HG03571 (cell line): ENCODE data around the gene CENPP.
"Not testable (repeated sequence)": the region's sequence is repeated elsewhere in the genome, so short reads cannot be mapped to it uniquely, and the experiment has no call there.

Experiments used
- ATAC-seq: cut with Tn5 transposase; IDR thresholded peaks from one replicate; pipeline ENCODE4 v1.9.1; 2021; ENCODE audit not compliant: unreplicated experiment

CENPP gene

GRCh38 chr9:92611621-92612285 lies 286.0 kb downstream of the CENPP start:
- ATAC-seq: no peak

GRCh38 chr9:92612292-92612691 lies 286.5 kb downstream of the CENPP start:
- no peak for ATAC-seq

GRCh38 chr9:92612816-92613215 lies 287.1 kb downstream of the CENPP start:
- ATAC-seq: no peak

- ATAC-seq: no peak
Observed at GRCh38 chr9:92613268-92614122, 287.7 kb downstream of the CENPP start.

GRCh38 chr9:92614123-92614510 lies 288.4 kb downstream of the CENPP start:
- ATAC-seq: no peak

GRCh38 chr9:92614763-92615461 lies 289.2 kb downstream of the CENPP start:
- ATAC-seq: no peak

GRCh38 chr9:92615790-92616189 lies 290.0 kb downstream of the CENPP start:
- ATAC-seq: no peak

- ATAC-seq: no peak
Observed at GRCh38 chr9:92616199-92616641, 290.5 kb downstream of the CENPP start.

- no peak for ATAC-seq
Observed at GRCh38 chr9:92616655-92617111, 290.9 kb downstream of the CENPP start.

- ATAC-seq: no peak
Observed at GRCh38 chr9:92617195-92617813, 291.6 kb downstream of the CENPP start.

GRCh38 chr9:92617951-92618510 lies 292.3 kb downstream of the CENPP start:
- no peak for ATAC-seq

- no peak for ATAC-seq
Observed at GRCh38 chr9:92618633-92619225, 293.0 kb downstream of the CENPP start.

GRCh38 chr9:92619601-92620300 lies 294.0 kb downstream of the CENPP start:
- no peak for ATAC-seq

GRCh38 chr9:92620845-92621244 lies 295.1 kb downstream of the CENPP start:
- ATAC-seq: no peak

GRCh38 chr9:92623936-92624335 lies 298.2 kb downstream of the CENPP start:
- ATAC-seq: not testable (repeated sequence)

- ATAC-seq: no peak
Observed at GRCh38 chr9:92626484-92626883, 300.7 kb downstream of the CENPP start.

- no peak for ATAC-seq
Observed at GRCh38 chr9:92627651-92628050, 301.9 kb downstream of the CENPP start.

GRCh38 chr9:92631452-92632343 lies 305.9 kb downstream of the CENPP start:
- no peak for ATAC-seq

GRCh38 chr9:92632641-92633040 lies 306.9 kb downstream of the CENPP start:
- no peak for ATAC-seq
